Dermis microvascular lymphatic vessel endothelial cell (primary cell): ENCODE results near the gene DNMT3A. TPM values are rescaled to one million over a fixed set of nuclear protein-coding genes. Genes with fewer than 3 reads are reported as not detected.

ENCODE experiments used
- DNase-seq, 2 donors: peaks; one replicate each; pipeline versions ENCODE4 v3.0.0 to v3.0.0-alpha.2; 2010; ENCODE audit warnings: low read depth in 2 of 2
- total RNA-seq: library from RNA; depleted of rRNA; stranded (reverse); fragments of >200 nt; gene quantifications from 2 replicates; pipeline ENCODE4 v1.2.1, GENCODE V29; 2014

DNMT3A gene
- 23.6 and 46.7 TPM in 2 replicates for total RNA-seq

GRCh38 chr2:25341753-25342371 lies at the start of gene DNMT3A:
Gene DNMT3A (minus strand): TSS chr2:25341925. CDS start chr2:25313984, 27,941 bp downstream.
- DNase-seq = peak in 1 of 2 donors; percentile 54

GRCh38 chr2:25389161-25389560 lies 47.4 kb upstream of the DNMT3A start:
- DNase-seq = no peak

- no peak for DNase-seq
These were observed 46.8 kb upstream of the DNMT3A start for GRCh38 chr2:25388491-25388890.

DNA sequence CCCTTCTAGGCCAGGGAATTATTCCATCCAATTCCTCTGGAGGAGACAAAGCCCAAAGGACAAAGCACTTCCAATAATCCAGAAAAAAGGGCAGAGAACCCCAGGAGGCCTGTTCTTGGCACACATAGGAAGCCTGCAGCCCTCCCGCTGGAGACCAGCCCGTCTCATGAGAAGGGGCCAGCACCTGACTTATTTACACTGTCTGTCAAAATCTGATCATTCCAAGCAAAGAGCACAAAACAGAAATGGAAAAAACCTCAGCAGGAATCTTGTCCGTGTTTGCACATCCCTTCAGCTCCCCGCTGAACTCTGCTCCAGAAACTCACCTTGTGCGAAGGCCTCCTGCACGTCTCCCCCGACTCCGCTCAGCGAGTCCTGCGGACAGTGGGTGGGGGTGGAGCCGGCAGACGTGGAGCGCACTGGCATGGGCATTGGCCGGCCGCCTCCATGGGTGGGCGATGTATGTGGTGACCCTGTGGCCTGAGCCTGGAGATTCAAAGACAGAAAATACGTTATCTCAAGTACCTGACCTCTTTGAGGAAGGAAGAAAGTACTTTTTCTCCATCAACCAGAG lies 46.2 kb upstream of the DNMT3A start:
- DNase-seq = no peak

DNA sequence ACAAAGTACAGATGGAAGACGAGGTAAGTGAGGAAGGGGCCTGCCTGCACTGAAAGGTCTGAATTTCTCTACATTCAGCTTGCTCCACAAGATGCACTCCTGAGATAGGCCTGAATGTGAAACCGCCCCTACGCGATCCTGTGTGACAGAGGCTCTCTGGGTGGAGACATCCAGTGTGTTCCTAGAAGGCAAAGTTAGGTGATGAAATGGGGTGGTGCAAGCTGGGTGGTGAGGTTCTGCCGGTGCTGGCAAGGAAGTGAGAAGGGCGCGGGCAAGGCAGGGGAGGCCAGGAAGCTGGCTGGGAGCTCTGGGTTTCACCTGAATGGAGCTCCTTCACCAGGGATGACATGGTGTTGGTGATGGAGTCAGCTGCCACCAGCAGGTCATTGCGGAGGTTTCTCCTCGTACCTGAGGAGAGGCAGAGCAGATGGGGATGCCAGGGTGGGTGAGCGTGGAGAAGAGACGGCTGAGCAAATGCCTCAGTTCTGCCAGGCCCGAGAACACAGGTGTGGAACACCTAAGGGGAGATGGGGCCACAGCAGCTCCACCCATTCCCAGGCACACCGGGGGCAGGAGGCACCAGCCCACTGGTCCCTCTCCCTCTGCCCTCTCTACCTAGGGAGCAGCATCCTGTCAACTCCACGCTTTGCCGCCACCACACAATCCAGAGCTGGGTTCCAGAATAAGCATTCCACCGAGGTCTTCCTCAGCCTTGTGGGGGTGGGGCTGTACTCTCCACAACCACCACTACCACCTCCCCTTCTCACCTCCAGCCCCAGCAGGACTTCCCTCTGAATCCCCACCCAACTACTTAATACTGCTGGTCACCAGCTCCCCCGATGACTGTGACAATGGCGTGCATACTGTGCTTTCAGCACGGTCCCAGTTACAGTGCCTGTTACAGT lies 45.5 kb upstream of the DNMT3A start:
- DNase-seq = no peak

- no peak for DNase-seq
These were observed 44.2 kb upstream of the DNMT3A start for GRCh38 chr2:25385910-25386309.

DNA sequence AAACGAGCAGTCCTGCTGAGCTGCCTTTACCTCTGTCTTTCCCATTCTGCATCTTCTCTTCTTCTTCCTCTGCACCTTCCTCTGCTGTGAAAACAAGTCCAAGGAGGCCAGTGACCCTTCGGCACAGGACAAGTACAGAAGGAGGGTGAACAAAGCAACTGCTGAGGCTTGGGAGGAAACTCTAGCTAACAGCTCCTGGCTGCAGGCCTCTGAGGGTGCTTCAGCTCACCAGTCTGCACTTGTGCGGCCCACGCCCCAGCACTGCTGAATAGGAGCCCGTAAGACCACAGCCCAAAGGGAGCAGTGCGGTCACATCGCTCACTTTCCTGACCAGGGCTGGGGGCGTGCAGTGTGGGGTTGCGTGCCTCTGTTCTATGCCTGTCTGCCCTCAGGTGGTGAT lies 42.1 kb upstream of the DNMT3A start:
- DNase-seq = no peak

- no peak for DNase-seq
These were observed 39.8 kb upstream of the DNMT3A start for GRCh38 chr2:25381502-25381901.

GRCh38 chr2:25380586-25381375 lies 39.1 kb upstream of the DNMT3A start:
- DNase-seq = no peak

GRCh38 chr2:25380023-25380422 lies 38.3 kb upstream of the DNMT3A start:
- no peak for DNase-seq

- DNase-seq = no peak
These were observed 37.8 kb upstream of the DNMT3A start for GRCh38 chr2:25379535-25379934.

DNA sequence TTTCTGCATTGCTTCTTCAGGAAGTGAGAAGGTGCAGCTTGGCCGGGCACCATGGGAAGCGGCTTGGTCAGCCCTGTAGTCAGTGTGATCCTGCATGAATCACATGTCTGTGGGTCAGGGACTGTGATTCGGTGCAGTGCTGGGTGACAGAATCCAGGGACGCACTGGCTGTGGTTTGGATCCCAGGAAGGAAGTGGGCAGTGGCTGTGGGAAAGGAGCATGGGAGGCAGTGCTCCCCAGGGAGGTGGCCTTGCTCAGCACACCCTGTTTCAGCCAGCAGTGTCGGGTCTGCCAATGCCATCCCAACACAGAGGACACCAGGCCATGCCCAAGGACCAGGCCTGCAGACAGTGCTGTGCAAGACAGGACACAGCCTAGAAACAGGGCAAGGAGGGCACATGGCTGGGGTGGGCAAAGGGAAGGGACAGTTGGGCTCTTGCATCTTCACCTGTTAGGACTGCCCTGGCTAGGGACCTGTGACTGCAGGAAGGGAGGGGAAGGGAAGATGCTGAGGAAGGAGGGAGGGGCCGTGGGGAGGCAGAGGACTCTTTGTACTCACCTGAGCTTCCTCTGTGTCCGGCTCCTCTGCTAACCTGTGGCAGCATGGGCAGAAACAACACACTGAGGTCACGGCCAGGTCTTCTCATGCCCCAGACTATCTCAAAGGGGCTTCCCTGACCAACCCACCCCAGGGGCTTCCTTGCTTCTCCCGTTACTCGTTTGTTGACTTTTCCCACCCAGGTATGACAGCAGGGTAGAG lies 37.2 kb upstream of the DNMT3A start:
- peak in 1 of 2 donors; percentile 9 for DNase-seq

DNA sequence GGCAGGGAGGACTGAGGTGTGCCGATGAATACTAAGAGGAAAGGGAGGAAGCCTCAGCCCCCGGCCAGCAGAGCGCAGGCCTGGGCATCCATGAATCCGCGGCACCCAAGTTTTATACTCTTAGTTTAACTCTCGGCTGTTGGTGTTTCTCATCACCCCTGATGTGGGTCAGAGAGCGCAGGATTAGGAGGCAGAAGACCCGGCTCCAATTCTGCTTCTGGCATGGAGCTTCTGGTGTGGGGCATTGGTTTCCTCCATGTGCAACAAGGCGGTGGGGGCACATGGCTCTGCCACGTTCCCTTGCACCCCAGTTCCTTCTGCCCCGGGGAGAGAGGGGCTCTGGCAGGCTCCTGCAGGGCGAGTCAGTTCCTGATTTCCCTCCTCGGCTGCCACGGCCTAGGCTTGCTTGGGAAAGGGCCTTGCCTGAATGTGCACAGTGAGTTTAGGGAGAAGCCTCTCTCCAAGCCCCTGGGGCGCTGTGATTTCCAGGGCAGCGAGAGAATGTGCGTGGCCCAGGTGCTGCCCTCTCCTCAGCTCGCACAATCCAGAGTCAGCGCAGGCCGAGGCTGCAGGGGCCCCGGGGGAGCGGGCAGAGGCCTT lies 36.2 kb upstream of the DNMT3A start:
- DNase-seq = no peak

DNA sequence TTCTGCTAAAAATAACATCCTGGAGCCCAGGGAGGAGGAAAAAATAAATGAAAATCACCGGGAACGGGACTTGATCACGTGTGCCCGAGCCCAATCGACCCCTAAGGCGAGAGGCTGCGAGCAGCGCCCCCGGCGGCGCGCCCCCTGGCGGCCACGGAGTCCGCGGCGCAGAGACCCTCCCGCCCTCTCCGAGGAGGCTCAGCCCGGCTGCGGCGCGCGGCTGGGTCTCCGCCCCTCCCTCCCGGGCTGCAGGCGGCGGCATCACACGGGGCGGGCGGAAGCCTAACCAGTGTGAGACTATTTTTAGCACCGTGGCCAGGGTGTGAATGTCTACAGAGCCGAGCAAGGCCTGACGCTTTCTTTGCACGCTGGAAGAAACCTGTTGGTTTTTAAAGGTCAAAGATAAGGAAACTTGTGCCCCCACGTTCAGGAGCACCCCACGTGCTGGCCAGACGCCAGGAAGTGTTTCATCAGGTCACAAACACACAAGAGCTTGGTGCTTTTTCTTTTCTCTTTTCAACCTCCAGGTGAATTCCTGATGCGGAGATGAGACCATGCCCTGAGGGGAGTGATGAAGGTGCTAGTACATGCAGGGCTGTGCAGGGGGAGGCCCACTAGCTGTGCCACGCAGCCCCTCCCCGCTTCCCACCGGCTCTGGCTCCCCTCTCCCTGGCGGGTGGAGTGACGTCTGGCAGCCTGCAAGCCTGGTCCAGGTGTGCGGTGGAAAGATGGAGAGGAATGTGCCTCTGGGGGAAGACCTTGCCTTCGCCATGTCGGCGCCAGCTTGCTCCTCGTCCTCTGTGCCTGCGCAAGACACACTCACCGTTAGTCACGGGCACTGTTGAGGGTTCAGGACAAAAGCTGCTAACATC lies 35.3 kb upstream of the DNMT3A start:
- DNase-seq = peak; percentile 14 to 79

DNA sequence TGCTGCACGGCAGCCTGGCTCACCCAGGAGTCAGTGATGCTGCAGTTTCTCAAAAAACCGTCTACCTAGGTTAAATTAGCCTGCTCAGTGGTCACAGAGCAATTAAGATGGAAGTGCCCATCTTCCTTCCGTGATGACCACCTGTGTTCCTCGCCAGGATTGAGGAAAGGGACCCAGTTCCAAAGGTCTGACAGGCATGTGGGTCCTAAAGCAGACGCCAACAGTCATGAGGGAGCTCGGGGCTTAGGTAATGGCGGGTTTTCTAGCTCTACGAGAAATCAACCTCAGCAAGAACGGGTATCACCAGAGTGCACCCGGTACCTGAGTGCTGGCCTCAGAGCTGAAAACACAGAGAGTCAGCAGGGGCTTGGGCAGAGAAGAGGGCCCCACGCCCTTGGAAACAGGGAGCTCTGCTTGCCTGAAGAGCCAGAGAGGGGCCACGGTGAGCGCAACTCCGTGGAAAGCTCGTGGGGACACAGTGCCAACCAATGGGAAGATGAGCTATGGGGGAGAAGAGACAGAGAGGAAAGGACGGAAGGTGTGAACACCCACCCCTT lies 34.3 kb upstream of the DNMT3A start:
- DNase-seq = no peak

DNA sequence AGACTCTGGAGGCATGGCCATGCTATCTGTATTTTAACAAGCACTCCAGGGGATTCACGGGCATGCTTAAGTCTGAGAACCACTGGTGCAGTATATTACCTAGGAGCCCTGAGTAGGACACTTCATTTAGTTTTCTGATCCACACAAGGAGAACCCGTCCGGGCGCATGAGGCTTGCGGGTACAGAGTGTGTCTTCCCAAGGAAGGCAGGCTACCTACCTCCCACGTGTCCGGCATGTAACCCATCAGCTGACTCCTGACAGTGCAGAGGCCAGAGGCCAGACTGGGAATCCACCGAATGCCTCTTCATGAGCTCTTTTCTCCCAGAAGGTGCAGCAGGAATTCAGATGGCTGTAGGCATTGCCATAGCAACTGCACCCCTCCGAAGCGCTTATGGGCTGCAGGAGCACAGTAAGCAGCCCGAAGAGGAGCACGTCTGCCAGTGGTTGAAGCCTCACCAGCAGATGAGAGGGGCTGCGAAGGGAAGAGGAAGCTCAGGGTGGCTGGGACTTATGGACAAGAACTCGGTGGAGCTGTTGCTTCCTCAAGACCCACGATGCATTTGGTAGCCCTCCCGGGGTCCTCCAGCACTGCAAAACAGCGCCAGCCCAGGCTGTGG lies 33.8 kb upstream of the DNMT3A start:
- no peak for DNase-seq

DNA sequence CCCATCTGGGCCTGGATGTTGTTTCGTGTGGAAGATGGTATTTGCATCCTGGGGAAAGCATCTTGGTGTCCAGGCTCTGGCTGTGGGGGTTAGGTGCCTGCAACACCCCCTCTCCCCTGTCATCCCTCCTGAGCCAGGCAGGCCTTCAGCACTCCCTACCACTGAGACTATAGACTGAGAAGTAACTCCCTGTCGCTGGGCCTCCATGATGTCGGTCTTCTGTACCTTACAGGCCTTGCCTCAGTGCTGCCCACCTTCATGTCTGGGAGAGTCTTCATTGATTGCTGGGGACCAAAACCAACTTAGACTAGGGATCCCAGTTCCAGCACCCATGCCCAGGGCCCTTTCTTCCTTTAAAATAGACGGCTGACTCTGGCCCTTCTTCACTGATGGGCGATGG lies 33.1 kb upstream of the DNMT3A start:
- DNase-seq = no peak

GRCh38 chr2:25374411-25374810 lies 32.7 kb upstream of the DNMT3A start:
- DNase-seq = no peak
